DMS 273 (cell line): ENCODE data around the gene TTLL1.
"Not testable (repeated sequence)": the region's sequence is repeated elsewhere in the genome, so short reads cannot be mapped to it uniquely, and the experiment has no call there.

Source experiments
- DNase-seq: peaks from one replicate; lab custom pipeline; 2025; ENCODE audit not compliant: unreplicated experiment; lab: John Stamatoyannopoulos, UW

TTLL1 gene

DNA sequence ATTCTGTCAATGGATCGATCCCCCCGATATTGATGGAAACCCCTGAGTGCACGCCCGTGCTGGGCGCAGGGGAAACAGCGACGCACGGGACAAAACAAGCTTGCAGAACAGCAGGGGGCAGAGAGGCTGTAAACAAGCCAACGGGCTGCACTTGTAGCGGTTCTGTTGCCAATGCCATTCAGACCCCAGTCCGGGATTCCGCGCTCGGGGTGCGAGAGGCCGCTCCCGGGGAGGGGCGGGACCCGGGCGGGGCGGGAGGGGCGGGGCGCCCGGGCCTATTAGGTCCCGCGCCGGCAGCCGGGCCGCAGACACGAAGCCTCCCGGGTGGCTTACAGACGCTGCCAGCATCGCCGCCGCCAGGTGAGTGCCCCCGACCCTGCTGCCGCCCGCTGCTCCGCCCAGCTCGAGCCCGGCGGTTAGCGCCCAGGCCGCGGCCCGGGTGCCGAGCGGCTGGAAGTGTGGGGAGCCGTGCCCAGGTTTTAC, 21.3 kb upstream of the TTLL1 start, which contains the start of gene BIK:
Gene BIK (plus strand): TSS at position 307 of the 483 bp plus-strand sequence. CDS start 13,273 bp downstream, outside the sequence.
- DNase-seq = peak; percentile 62

DNA sequence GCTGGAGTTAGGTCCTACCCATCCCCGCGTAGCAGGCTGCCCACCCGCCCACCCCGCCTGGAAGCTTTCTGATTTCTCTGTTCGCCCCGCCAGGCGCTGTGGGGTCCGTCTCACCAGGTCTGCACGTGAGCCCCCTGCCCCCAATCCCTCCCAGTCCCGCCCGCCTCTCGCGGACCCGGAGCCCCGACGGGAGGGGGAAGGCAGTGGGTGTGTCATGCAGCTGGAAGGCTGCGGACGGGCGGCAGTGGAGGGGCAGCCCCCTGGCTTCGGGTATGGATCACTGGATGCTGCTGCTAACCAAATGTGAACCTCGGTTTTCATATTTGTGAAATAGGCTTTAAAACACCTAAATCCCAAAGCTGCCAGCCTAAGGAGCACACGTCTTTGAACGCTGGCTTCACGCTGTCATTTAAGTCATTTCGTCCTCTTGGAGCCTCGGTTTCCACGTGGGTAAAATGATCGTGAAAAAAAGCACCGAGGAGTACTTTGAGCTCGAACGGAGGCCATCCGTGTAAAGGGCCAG, 20.8 kb upstream of the TTLL1 start:
- no peak for DNase-seq

DNA sequence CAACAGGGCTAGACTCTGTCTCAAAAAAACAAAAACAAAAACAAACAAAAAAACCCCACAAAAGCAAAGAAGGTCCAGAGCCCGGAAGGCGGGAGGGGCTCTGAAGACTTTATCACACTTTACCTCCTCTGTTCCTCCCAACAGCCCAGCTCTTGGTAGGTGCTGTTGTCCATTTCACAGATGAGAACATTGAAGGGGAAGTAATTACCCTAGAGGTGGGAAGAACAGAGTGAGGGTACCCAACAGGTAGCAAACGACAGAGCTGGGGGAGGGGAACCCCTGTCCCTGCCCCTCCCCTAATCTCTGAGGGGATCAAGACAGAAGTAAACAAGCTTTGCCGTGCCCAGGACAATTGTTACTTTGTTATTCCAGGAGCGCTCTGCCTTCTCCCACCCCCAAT, 20.3 kb upstream of the TTLL1 start:
- DNase-seq = no peak

DNA sequence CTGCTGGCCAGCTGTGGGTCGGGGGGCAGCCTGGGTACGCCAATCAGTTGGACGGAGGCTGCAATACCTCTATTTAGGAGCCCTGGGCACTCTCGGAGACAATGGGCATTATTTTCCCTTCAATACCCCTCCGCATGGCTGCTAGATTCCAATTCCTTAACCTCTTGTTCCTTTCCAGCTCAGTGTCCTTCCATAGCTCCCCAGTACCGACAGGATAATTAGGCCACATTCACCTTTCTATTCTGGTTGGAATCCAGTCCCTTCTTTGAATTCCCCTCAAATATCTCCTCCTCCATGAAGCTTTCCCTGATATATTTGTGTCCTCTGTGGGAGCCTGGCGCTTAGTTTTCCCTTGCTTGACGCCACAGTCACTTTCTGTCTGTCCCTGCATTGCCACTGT, 17.1 kb upstream of the TTLL1 start:
- no peak for DNase-seq

DNA sequence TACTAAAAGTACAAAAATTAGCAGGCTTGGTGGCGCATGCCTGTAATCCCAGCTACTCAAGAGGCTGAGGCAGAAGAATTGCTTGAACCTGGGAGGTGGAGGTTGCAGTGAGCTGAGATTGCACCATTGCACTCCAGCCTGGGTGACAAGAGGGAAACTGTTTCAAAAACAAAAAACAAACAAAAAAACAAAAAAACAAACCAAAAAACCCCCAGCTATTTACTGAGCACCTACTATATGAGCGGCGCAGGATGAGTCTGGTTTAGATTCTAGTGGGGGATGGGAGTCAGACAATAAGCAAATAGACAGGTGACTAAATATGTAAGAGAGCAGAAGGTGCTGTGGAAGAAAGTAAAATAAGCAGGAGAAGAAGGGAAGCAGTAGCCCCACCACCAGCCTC, 15.8 kb upstream of the TTLL1 start:
- DNase-seq = not testable (repeated sequence)

DNA sequence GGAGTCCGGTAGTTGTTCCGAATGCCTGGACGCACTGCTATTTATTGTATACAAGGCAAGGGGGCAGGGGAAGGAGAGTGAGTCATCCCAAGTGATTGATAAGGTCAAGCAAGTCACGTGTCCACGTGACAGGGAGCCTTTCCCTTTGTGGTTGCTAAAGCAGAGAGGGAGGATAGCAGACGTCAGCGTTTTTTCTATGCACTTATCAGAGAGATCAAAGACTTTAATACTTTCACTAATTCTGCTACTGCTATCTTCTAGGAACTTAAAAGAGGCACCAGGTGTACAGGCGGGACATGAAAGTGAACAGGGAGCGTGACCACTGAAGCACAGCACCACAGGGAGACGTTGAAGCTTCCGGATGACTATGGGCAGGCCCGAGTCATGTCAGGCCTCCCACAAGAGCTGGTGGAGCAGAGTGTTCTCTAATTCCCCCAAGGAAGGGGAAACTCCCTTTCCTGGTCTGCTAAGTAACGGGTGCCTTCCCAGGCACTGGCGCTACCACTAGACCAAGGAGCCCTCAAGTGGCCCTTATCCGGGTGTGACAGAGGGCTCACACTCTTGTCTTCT, 14.9 kb upstream of the TTLL1 start:
- DNase-seq = not testable (repeated sequence)

DNA sequence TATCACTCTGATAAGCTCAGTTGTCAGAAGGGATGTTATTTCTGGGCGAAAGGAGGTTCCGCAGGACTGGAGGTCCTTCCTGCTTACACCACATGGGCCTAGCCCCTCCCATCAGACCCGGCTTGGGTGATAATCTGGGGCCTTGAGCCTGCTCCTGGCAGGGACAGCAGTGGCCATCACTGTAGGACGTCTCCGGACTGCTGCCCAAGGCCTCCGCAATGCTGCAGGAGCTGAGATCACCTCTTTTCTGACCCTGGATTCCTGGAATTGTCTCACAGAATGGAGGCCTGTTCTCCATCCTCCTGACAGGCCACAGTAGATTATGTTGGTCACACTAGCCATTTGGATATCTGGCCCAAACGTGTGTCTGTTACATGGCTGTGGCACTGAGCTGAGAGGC, 12.1 kb upstream of the TTLL1 start:
- no peak for DNase-seq

DNA sequence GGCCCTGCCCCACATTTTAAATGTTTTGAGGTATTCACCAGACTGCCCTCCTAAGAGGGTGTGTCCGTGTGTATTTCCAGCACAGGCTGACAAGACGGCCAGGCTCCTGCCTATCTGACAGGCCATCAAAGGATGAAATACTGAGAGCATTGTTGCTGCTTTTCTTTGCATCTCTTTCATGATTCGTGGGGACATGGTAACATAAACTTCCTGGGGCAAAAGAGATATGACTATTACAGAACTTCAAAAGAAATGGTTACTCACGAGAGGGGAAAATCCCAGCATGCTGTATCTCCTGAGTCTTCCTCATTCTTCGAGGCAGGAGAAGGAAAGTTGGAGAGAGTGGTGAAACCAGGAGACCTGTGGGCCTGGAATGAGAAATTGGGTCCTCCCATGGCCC, 11.0 kb upstream of the TTLL1 start:
- no peak for DNase-seq

DNA sequence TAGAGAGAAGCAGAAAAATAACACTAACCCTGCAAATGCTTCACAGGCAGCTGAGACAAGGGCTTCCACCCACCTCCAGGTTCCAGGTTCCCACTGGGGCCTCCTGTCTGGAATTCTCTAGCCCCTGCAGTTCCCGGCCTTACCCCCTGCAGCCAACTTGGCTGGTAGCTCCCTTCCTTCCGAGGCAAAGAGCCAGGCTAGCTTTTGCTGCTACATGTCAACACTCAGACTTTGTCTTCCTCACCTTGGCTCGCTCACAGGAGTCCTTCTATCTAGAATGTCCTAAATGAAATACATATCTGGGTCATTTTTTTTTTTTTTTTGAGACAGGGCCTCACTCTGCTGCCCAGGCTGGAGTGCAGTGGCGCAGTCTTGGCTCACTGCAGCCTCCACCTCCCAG, 9.9 kb upstream of the TTLL1 start:
- no peak for DNase-seq

DNA sequence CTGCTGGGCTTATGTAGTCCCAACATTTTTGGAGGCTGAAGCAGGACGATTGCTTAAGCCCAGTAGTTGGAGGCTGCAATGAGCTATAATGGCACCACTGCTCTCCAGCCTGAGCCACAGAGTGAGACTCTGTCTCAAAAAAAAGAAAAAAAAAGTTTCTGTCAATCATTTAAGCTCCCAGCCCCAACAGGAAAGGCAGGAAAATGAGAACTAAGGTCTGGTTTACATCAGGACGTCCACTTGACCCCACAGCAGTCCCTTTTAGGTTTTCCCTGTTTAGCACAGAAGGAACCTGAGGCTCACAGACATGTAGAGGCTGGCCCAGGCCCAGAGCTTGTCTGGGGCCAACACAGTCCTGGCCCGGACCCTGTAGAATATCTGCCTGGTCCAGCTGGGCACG, 9.2 kb upstream of the TTLL1 start:
- DNase-seq = no peak

DNA sequence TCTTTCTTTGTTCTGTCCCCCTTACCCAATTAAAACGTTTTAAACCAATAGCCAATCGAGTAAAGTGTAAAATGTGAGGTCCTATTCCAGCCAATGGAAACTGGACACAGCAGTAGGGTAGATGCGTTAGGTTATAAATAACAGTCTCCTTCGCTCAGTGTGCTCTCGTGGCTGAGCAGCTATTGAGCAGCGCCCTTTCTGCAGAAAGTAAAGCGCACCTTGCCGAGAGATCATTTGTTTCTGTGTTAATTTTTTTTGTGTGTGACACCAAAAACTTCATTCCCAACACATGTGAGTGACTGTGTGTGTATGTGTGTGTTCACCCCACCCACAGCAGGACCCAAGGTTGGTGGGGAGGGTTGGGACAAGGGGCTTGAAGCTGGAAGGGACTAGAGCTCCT, 7.2 kb upstream of the TTLL1 start:
- no peak for DNase-seq

DNA sequence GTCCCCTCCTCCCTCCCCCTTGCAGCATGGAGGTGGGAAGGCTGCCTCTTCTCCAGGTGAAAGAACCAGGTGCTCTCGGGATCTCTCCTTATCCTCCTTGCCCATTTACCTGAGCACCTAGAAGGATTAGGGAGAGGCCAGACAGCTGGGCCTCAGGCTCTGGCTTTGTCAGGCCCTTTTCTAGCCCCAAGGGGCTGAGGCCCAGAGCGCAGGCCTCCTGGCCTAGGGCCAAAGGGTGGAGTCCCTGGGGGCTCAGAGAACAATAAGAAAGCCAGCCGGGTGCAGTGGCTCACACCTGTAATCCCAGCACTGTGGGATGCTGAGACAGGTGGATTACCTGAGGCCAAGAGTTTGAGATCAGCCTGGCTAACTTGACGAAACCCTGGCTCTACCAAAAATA, 5.4 kb upstream of the TTLL1 start:
- no peak for DNase-seq

DNA sequence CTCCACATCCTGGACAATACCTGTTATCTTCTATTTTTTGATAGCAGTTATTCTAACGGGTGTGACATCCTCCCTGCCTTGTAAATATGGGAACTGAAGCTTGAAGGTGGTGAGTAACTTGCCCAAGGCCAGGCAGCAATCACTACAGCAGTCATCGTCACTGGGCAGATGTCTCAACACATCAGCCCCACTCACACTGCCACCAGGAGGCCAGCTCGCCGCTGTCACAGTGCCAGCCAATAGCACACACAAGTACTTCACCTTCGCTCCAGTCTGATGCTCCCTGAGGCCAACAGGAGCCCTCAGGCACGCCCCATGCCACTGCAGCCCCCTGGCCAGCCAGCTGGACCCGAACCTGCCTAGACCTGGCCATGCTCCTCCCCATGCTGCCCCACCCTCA, 4.9 kb upstream of the TTLL1 start:
- peak; percentile 39 for DNase-seq

DNA sequence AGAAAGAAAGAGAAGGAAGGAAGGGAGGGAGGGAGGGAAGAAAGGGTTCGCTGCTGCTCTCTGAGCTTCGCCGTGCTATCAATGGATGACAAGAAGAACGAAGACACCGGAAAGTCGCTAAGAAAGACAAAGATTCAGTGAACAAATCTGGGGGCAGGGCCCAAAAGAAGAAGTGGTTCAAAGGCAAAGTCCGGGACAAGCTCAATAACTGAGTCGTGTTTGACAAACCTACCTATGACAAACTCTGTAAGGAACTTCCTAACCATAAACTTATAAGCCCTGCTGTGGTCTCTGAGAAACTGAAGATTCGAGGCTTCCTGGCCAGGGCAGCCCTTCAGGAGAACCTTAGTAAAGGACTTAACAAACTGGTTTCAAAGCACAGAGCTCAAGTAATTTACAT, 2.9 kb upstream of the TTLL1 start:
- no peak for DNase-seq

DNA sequence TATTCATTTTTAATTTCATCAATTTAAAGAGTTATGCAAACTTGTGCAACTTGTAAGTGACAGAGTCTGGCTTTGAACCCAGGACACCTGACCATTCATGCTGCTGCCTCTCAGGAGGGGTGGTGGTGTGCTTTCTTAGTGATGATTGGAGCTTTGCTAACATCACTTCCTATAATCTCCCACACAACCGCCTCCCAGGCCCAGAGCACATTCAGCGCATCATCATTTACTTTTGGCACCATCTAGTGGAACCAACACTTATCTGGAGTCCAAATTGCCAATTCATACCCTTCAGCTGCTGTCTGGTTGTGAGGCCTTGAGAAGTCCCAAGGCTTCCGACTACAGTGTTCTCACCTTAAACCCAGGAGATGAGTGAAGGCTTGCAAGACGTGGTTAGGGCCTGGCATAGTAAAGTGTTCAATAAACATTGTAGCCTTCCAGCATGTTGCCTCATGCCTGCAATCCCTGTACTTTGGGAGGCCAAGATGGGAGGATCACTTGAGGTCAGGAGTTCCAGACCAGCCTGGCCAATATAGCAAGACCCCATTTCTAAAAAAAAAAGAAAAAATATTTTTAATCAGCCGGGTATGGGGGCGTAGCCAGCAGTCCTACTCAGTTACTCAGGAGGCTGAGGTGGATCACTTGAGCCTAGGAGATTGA, 1.1 kb upstream of the TTLL1 start:
- peak; percentile 86 for DNase-seq

DNA sequence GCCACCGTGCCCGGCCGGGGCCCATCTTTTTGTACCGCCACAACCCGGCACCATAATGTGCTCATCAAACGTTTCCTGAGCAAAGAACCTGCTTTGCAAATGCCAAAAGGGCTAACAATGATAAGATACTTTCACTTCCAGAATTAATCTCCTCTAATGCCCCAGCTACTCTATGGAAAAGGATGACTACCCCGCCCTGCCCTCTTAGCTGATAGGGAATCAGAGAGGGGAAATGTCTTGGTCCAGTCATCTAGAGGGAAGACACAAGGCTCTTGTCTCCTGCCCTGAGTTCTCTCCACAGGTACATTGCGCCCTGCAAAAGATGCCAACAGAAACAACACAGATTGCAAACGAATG, 586 bp downstream of the TTLL1 start:
- DNase-seq = no peak

DNA sequence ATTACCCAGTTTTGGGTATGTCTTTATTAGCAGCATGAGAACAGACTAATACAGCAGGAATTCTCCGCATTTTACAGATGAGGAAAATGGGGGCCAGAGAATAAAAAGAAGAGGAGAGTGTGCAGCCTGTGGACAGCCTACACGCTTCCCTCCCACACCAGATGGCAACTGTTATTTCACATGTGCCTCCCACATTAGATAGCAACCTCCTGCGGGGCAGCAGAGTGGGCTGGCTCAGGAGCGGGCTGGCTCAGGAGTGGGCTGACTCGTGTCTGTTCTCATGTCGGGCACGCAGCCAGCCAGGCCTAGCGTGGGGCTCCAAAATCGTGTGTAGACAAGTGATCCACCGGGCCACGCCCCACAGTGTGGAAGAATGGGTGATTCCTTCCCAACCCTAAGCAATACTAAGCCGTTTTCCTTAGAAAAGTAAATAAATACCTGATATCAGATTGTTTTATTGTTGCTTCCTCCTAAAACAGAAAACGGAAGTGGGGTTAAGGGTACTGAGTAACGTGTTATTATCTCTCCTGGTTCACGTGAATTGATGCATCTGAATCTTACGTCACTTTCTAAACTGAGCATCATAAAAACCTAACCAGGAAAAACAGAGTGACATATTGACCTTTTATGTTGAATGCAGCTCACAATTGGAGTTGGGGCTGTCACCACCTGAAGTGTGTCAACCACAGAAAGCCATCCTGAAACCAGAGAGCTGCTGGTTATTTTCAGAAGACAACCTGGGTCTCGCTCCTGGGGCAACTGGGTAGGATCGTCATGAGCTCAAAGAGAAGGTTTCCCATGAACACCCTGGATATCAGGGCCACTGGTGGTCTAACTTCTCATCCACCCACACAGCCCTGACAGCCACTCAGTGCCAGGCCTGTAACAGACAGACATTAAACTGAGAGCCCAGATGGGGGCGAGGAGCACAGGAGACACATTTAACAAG, 3.3 kb downstream of the TTLL1 start:
- no peak for DNase-seq

DNA sequence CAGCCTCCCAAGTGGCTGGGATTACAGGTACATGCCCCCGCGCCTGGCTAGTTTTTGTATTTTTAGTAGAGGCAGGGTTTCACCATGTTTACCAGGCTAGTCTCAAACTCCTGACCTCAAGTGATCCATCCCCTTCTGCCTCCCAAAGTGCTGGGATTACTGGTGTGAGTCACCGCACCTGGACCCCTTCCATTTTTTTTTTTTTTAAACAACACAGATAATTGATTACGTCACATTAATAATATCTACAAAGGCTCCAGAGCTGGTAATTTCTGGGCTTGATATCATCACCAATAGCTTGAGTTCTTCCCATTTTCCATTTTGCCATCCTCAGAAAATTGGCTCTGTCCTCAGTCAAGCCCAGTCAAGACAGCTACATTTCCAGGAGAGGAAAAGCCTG, 7.2 kb downstream of the TTLL1 start:
- no peak for DNase-seq

DNA sequence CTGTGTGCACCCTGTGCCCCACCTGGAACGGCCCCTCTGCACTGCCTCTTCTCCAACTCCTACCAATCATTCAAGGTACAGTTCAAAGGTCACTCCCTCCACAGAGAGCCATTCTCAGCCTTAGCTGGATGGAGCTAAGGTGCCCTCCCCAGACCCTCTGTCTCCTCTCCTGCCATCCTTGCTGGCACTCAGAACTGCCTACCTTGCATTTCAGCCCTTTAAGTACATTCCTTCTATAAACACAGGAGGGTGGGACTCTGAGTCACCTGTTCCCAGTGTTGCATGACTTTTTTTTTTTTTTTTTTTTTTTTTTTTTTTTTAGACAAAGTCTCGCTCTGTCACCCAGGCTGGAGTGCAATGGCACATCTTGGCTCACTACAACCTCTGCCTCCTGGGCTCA, 8.6 kb downstream of the TTLL1 start:
- DNase-seq = no peak

DNA sequence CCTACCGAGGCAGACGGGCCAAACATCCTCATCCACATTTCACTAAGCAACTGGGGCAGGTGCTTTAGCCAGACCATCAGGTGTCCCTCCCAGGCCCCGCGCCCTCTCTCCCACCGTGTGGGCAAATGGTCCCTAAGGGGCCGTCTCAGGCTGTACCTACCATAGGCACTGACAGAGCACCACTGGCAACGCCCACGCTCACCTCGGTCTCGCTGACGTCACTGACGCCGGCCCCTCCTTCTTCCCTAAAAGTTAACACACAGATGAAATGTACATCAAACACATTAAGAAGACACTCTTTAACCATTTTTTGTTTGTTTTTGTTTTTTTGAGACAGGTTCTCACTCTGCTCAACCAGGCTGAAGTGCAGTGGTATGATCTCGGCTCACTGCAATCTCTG, 9.4 kb downstream of the TTLL1 start:
- DNase-seq = no peak

DNA sequence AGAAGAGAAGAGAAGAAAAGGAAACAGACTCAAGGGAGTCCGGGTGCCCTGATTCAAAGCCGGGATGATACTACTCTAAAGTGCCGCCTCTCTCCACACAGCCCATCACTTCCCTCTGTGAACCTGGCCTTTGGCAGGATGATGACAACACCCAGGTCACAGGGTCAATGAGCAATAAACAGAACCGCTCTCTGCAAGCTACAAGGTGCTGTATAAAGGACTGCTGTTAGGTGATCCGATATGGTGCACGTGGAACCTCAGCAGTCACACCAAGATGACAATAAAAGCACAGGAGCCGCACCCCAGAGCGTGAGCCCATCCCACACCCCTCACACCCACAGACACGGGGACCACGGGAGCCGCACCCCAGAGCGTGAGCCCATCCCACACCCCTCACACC, 10.7 kb downstream of the TTLL1 start:
- no peak for DNase-seq
